HG02885 (cell line): ENCODE data around the gene NRXN2.
"Not testable (repeated sequence)": the region's sequence is repeated elsewhere in the genome, so short reads cannot be mapped to it uniquely, and the experiment has no call there.

Experiments used
- ATAC-seq: cut with Tn5 transposase; IDR thresholded peaks from one replicate; pipeline ENCODE4 v1.9.1; 2021; ENCODE audit warnings: mild to moderate bottlenecking; ENCODE audit not compliant: unreplicated experiment, poor library complexity

The NRXN2 gene

DNA sequence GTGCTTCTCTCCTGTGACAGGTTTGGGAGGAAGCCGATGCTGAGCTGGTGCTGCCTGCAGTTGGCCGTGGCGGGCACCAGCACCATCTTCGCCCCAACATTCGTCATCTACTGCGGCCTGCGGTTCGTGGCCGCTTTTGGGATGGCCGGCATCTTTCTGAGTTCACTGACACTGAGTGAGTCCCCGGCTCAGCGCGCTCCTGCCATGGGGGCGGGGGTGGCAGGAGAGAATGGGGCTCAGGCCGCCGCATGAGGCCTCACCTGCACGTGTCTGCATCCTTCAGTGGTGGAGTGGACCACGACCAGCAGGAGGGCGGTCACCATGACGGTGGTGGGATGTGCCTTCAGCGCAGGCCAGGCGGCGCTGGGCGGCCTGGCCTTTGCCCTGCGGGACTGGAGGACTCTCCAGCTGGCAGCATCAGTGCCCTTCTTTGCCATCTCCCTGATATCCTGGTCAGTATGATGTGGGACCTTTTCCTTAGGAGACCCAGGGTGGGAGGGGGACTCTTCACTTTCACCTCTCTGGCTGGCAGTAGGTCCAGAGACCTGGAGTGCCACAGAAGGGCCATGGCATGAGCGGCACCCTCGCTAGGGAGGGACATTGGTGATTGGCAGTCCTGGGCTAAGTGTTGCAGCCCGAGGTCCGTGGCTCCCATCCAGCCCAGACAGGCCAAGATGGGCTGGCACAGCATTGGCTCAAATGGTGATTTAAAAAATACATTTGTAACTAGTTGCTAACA is 160.8 kb downstream of the NRXN2 start:
- no peak for ATAC-seq

DNA sequence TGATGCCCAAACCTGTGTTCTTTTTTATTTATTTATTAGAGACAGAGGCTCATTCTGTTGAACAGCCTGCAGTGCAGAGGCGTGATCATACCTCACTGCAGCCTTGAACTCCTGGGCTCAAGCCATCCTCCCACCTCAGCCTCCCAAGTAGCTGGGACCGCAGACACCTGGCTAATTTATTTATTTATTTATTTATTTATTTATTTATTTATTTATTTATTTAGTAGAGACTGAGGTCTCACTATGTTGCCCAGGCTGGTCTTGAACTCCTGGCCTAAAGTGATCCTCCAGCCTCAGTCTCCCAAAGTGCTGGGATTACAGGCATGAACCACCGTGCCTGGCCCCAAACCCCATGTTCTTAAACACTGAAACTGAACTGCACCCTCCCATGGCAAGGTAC is 161.6 kb downstream of the NRXN2 start:
- not testable (repeated sequence) for ATAC-seq

DNA sequence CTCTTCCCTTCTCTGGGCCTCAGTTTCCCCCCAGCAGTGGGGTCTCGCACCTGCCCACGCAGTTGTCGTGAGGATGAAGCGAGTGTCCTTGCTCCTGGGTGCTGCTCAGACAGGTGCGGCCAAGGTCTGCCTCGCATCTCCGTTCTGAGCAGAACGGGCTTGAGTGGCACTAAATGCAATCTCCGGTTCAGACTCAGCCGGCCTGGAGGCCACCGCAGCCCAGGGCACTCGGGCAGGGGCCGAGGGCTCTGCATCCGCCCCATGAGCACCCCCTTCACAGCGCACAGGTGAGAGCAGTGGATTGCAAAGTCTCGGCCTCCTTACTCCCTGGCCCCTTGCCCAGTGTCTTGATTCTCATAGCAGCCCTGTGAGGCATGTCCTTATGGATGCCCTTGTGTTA is 162.1 kb downstream of the NRXN2 start:
- no peak for ATAC-seq

GRCh38 chr11:64560139-64560771 is 162.7 kb downstream of the NRXN2 start:
- ATAC-seq, result no peak

- ATAC-seq, result no peak
Measured at GRCh38 chr11:64559351-64560138, 163.5 kb downstream of the NRXN2 start.

- ATAC-seq, result no peak
Measured at GRCh38 chr11:64558869-64559268, 164.1 kb downstream of the NRXN2 start.

DNA sequence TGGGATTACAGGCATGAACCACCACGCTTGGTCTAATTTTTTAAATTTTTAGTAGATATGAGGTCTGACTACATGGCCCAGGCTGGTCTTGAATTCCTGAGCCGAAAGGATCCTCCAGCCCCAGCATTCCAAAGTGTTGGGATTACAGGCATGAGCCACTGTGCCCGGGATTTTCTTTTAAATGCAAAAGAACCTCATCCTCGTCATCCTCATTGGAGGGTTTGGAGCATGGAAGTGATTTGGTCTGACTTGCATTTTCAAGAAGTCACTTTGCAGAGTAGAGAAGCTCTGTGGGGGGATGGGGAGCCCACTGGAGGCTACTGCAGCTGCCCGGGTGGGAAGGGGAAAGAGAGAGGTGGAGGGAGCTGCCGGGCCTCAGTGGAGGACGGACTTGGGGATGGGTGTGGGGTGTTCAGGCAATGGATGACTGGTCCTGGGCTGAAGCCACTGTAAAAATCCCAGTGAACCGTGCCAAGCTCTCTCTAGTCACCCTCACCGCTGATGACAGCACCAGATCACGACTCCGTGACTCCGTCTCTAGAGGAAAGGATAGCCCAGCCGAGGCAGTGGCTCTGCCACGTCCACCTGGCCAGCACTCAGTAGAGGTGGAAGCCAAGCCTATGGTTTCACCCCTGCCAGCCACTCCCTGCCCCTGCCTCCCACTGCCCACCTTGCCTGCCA is 164.8 kb downstream of the NRXN2 start:
- no peak for ATAC-seq

DNA sequence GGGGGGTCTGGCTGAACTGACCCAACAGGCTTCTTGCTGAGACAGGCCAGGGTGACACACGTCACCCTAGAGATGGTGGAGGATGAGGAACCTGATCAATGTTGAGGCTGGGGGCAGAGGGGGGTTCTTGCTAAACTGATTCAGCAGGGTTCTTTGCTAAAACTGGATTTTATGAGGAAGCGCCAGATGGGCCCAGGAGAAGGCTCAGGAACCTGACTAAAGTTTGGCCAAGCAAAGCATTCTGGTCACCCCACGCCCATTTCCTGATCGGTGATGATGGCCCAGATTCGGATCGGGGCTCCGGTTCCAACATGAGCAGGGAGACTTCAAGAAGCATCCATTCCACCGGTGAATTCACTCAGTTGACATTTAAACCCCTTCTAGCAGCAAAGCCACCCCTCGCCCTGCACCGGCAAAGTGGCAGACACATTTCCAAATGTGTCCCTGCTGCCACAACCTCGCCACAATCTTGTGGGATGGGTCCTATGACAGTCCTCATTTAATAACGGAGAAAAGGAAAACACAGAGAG is 166.2 kb downstream of the NRXN2 start:
- ATAC-seq, result no peak
